GM15510 (cell line): ENCODE measurements around the gene ERCC8.

Experiments
- POLR2A ChIP-seq: IDR thresholded peaks from 3 replicates; pipeline ENCODE4 v1.6.1; 2011; ENCODE audit warnings: borderline replicate concordance; ENCODE audit not compliant: insufficient read length; ENCODE audit errors: extremely low read depth

ERCC8 gene, protein sequence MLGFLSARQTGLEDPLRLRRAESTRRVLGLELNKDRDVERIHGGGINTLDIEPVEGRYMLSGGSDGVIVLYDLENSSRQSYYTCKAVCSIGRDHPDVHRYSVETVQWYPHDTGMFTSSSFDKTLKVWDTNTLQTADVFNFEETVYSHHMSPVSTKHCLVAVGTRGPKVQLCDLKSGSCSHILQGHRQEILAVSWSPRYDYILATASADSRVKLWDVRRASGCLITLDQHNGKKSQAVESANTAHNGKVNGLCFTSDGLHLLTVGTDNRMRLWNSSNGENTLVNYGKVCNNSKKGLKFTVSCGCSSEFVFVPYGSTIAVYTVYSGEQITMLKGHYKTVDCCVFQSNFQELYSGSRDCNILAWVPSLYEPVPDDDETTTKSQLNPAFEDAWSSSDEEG

DNA sequence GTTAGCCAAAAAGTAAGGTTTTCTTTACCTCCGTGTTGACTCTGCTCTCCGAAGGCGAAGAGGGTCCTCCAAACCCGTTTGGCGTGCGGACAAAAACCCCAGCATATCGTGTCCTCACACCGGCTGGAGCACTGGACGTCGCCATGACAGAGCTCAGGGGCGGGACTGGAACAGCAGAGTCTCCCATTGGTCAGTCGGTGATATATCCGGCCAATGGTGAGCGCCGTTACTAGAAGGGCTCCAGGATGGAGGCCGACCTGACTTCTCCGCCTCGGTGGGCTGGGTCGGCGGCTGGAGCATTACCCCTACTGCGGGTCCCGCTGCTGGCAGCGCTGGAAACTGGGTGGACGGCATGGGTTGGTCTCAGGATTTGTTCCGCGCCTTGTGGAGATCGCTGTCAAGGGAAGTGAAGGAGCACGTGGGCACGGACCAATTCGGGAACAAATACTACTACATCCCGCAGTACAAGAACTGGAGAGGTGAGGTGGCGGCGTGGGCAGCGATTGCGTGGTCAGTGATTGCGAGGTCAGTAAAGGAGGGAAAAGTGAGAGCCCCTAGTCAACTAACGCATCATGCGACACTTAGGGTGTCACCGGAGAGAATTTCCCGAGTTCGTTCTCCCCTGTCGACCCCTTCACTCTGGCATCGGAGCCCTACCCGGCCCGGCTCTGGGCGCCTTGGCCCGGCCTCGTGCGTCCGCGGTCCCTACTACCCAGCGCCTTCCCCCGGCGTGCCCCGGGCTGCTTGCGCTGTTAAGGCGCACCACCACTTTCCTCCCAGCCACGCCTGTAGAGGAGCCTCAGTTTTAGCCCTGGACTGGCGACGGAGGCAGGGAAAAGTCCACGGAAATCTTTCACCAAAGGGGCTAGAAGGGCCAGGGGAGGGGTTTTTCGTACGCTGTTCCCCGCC lies at the start of gene ERCC8, which contains the start of gene NDUFAF2:
TSS of gene ERCC8 (minus strand) at position 167 of the 909 bp plus-strand sequence. CDS start at position 105, 62 bp downstream.
TSS of gene NDUFAF2 (plus strand) at position 302 of the 909 bp plus-strand sequence. CDS start at position 353, 51 bp downstream.
- TF ChIP-seq POLR2A = peak; percentile 68

DNA sequence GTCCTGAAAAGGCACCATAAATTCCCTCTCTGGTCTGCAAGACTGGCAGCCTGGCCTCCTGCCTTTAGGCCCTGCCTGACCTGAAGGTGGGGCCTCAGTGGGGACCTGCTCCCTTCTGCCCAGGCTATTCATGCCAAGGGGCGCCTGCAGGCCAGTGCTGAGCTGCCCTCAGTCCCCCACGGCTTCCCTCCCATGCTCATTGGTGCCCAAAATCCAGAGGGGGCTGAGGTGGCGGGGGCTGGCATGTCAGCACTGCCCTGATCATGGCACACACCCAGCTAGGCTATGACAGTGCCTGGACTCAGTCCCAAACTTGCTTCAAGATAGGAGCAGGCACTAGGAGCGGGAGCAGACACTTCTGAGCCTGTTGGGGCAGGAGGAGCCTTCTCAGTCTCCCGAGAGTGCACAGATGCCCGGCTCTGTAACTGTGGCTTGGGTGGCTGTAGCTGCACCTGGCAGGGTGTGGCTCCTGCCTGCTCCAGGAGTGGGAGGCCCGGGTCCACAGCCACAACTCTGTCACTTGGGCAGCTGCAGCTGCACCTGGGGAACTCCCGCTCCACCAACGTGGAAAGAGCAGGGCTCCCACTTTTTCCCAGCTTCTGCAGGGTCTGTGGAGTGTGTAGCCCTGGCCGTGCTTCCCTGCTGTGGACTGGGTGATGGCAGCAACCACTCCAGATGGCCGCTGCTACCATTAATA lies 49.2 kb upstream of the ERCC8 start:
- TF ChIP-seq POLR2A = no peak

DNA sequence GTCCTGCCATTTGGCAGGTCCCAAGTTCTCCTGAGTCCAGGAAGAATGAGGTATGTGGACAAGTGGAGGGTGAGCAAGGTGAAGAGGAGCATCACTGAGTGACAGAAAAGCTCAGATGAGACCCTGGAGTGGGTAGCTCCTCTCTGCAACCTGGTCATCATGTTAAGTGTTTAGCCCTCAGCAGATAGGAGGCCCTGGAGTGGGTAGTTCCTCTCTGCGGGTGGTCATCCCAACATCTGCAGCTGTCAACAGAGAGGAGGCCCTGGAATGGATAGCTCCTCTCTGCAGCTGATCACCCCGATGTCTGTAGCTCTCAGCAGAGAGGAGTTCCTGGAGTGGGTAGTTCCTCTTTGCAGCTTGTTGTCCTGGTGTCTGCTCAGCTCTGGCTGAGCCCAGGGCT lies 48.6 kb upstream of the ERCC8 start:
- TF ChIP-seq POLR2A = no peak

DNA sequence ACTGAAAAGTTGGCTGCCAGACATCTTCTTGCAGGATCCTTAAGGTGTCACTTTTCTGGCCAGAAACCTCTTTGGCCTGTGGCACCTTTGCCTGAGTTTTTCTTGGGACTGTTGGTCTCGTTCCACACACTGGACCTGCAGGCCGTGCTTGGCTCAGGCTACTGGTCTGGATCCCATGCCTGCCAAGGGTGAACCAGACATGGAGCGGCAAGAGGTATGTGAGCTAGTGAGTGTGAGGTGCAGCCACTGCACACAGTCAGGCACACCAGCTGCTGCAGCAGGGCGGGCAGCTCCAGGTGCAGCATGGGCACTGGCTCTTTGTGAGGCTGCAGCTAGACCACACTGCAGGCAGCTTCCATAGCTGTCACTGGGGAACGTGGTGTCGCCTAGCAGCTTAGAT lies 48.0 kb upstream of the ERCC8 start:
- no peak for TF ChIP-seq POLR2A

DNA sequence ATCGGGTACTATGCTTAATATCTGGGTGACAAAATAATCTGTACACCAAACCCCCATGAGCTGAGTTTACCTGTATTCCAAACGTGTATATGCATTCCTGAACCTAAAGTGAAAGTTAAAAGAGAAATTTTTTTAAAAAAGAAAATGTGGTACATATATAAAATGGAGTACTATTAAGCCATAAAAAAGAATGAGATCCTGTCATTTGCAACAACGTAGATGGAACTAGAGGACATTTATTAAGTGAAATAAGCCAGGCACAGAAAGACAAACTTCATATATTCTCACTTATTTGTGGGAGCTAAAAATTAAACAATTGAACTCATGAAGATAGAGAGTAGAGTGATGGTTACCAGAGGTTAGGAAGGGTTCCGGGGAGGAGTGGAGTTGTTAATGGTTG lies 44.9 kb upstream of the ERCC8 start:
- TF ChIP-seq POLR2A = no peak

DNA sequence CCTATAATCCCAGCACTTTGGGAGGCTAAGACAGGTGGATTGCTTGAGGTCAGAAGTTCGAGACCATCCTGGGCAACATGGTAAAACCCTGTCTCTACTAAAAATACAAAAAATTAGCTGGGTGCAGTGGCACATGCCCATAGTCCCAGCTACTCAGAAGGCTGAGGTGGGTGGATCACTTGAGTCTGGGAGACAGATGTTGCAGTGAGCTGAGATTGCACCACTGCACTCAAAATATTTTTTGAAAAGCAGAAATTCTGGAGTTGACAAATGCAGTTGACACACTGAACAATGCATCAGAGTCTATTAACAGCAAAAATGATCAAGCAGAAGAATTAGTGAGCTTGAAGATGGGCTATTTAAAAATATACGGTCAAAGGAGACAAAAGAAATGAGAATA lies 35.6 kb upstream of the ERCC8 start:
- TF ChIP-seq POLR2A = no peak

DNA sequence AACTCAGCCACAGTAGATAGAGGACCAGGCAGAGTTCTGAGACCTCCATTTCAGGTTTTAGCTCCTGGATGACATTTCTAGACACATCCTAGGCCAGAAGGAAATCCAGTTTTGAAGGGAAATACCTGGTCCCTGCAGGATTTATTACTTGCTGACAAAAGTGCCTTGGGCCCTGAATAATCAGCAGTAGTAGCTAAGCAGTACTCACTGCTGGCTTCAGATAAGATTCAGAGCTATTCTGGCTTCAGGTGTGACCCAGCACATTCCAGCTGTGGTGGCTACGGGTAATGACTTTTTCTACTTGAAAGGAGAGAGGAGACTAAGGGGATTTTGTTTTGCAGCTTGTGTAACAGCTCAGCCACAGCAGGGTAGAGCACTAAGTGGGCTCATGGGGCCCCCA lies 34.1 kb upstream of the ERCC8 start:
- TF ChIP-seq POLR2A = no peak

DNA sequence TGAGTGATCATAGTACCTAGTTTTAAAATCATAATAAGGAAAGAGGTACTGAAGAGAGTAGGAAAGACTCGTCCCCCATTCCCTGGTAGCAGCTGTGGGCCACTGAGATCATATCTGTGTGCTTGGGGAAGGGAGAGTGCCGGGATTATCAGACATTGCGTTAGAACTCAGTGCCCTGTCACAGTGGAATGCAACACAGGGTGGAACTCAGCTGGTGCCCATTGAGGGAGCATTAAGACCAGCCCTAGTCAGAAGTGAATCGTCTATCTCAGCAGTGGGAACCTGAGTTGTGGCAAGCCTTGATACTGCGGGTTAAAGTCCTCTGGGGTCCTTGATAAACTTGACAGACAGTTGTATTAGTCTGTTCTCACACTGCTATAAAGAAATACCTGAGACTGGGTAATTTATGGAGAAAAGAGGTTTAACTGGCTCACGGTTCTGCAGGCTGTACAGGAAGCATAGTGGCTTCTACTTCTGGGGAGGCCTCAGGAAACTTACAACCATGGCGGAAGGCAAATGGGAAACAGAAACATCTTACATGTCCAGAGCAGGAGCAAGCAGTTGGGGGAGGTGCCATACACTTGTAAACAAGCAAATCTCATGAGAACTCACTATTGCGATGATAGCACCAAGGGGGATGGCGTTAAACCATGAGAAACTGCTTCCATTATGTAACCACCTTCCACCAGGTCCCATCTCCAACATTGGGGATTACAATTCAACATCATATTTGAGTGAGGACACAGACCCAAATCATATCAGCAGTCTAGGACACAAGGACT lies 33.3 kb upstream of the ERCC8 start:
- TF ChIP-seq POLR2A = no peak

DNA sequence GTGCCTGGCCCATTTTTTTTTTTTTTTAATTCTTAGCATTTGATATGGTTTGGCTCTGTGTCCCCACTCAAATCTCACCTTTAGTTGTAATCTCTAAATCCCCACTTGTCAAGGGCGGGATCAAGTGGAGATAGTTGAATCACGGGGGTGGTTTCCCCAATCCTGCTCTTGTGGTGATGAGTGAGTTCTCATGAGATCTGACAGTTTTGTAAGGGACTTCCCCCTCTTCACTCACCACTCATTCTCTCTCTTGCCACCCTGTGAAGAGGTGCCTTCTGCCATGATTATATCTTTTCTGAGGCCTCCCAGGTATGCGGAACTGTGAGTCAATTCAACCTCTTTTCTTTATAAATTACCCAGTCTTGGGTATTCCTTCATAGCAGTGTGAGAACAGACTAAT lies 27.4 kb upstream of the ERCC8 start:
- TF ChIP-seq POLR2A = no peak

DNA sequence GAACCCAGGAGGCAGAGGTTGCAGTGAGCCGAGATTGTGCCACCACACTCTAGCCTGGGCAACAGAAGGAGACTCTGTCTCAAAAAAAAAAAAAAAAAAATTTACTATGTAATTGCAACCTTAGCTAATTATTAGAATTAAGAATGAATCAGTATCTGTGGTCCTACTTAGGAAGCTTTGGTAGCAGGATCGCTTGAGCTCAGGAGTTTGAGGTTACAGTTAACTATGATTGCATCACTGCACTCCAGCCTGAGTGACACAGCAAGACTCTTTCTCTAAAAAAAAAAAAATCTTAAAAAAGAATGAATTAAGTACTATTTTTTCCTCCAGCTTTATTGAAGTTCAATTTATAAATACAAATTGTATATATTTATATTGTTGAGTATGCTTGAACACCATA lies 16.8 kb upstream of the ERCC8 start:
- TF ChIP-seq POLR2A = no peak

DNA sequence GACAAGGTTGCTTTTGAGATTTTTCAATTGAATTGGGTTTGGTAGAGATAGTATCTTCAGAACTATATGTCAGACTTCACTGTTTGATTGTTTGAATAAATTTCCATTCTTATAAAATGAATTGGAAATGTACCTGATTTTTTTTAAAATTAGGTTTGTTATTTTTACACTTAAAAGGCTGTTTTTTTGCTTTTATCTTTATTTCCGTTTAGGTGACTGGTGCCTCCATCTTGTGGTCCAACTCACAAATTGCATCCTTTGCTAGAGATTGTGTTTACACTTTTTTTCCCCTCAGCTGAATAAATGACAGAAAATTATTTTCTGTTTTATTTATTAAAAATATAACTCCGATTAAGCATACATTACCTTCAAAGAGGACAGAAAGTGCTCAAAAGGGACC lies 15.7 kb upstream of the ERCC8 start:
- no peak for TF ChIP-seq POLR2A

DNA sequence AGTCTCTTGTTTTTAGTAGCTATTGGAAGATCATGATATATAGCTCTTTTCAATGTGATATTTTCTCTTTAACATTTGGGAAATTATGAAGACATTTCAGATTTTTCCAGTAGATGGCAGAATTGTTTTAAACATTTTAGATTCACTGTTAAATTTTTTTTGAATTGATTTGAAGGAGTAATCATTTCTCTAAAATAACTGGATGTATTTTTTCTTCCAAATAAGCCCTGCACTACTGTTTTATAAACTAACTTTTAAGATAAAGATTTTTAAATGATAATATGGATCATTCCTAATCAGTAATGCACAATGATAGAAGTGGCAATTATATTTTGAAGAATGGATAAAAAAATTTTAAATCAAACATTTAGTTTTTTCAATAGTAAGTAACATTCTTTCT lies 14.3 kb upstream of the ERCC8 start:
- no peak for TF ChIP-seq POLR2A

DNA sequence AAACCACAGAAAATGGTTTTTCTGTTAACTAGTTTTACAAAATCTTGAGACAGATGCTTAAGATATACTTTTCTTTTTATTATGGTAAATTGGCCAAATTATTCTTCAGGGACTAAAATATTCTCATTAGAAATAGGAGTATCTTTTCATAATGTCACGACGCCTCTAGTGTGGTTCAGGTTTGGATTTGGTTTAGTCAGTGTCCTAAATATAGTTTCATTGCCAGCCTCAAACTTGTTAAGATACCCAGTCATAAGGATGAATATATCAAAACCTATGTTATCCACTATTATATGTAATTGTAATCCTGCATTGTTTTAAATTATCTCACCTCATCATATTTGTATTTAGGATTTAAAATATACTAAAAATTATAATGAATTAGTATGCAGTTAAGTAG lies 13.8 kb upstream of the ERCC8 start:
- no peak for TF ChIP-seq POLR2A

DNA sequence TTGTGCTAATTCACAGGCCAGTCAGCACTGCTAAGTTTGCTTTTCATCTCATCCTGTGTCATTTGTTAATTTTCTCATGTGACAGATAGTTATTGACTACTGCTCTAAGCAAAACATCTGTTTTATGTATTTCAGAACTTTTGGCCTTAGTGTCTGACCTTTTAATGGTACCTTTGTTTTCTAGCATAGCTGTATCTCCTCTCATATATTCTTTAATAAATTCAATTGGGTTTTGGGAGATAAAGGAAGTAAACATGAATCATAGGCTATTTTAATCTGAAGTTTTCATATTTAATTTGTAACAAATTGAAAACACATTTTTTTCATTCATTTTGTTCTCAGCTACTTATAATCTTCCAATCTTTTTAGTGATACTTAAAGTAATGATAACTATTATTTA lies 13.2 kb upstream of the ERCC8 start:
- no peak for TF ChIP-seq POLR2A
